Trophoblast cell (in vitro differentiated cells and primary cell): ENCODE data around the gene TFB1M.

Source experiments
- DNase-seq, 2 donors: peaks; one replicate each; pipeline ENCODE4 v3.0.0-alpha.2; 2016
- H2AFZ ChIP-seq: 2 replicates; pipeline ENCODE4 v1.6.1; 2013; ENCODE audit warnings: low read length, moderate library complexity, mild to moderate bottlenecking; ENCODE audit not compliant: insufficient read depth, poor library complexity
- H2AK5ac ChIP-seq: 2 replicates; pipeline ENCODE4 v1.6.1; 2013; ENCODE audit warnings: mild to moderate bottlenecking, low read length
- H2BK120ac ChIP-seq: 2 replicates; pipeline ENCODE4 v1.6.1; 2013; ENCODE audit warnings: low read length, mild to moderate bottlenecking, moderate library complexity; ENCODE audit not compliant: insufficient read depth, poor library complexity
- H2BK12ac ChIP-seq: 2 replicates; pipeline ENCODE4 v1.6.1; 2013; ENCODE audit warnings: mild to moderate bottlenecking, low read length, moderate library complexity
- H2BK5ac ChIP-seq: 2 replicates; pipeline ENCODE4 v1.6.1; 2013; ENCODE audit warnings: low read length, low read depth, moderate library complexity, mild to moderate bottlenecking; ENCODE audit not compliant: poor library complexity
- H3K14ac ChIP-seq: 2 replicates; pipeline ENCODE4 v1.6.1; 2013; ENCODE audit warnings: mild to moderate bottlenecking, low read length
- H3K18ac ChIP-seq: 2 replicates; pipeline ENCODE4 v1.6.1; 2013; ENCODE audit warnings: mild to moderate bottlenecking, low read length
- H3K23ac ChIP-seq: 2 replicates; pipeline ENCODE4 v1.6.1; 2013; ENCODE audit warnings: low read length
- H3K27ac ChIP-seq: 2 replicates; pipeline ENCODE4 v1.5.1; 2013; ENCODE audit warnings: low read depth, mild to moderate bottlenecking, inconsistent platforms, low read length, moderate library complexity
- H3K27me3 ChIP-seq: 2 replicates; pipeline ENCODE4 v1.6.1; 2013; ENCODE audit warnings: inconsistent platforms, mild to moderate bottlenecking, low read length, moderate library complexity; ENCODE audit not compliant: insufficient read depth
- H3K36me3 ChIP-seq, 2 experiments: 1 replicate in 1 of 2; 2 replicates in 1 of 2; pipeline ENCODE4 v1.6.1; 2013; ENCODE audit warnings: low read length in 2 of 2, mild to moderate bottlenecking in 2 of 2, moderate library complexity in 1 of 2; ENCODE audit not compliant: insufficient read depth in 2 of 2, control insufficient read depth in 1 of 2
- H3K4ac ChIP-seq: 2 replicates; pipeline ENCODE4 v1.6.1; 2013; ENCODE audit warnings: low read depth, mild to moderate bottlenecking, low read length, moderate library complexity
- H3K4me1 ChIP-seq, 2 experiments: 1 replicate in 1 of 2; 2 replicates in 1 of 2; pipeline ENCODE4 v1.6.1; 2013; ENCODE audit warnings: low read length in 2 of 2, mild to moderate bottlenecking in 2 of 2, moderate library complexity in 1 of 2; ENCODE audit not compliant: insufficient read depth in 2 of 2, control insufficient read depth in 1 of 2
- H3K4me2 ChIP-seq: 2 replicates; pipeline ENCODE4 v1.6.1; 2013; ENCODE audit warnings: inconsistent platforms, mild to moderate bottlenecking, low read length, moderate library complexity
- H3K4me3 ChIP-seq: 2 replicates; pipeline ENCODE4 v1.5.1; 2013; ENCODE audit warnings: mild to moderate bottlenecking, low read depth, low read length, inconsistent platforms
- H3K79me1 ChIP-seq: one replicate; pipeline ENCODE4 v1.6.1; 2013; ENCODE audit warnings: low read length
- H3K79me2 ChIP-seq: 2 replicates; pipeline ENCODE4 v1.6.1; 2013; ENCODE audit warnings: low read length, mild to moderate bottlenecking; ENCODE audit not compliant: control insufficient read depth, insufficient read depth, poor library complexity
- H3K9ac ChIP-seq: 2 replicates; pipeline ENCODE4 v1.6.1; 2013; ENCODE audit warnings: mild to moderate bottlenecking, low read length
- H3K9me3 ChIP-seq: 2 replicates; pipeline ENCODE4 v1.6.1; 2013; ENCODE audit warnings: low read depth, mild to moderate bottlenecking, control low read depth, inconsistent platforms, low read length; ENCODE audit not compliant: insufficient read depth
- H4K12ac ChIP-seq: 2 replicates; pipeline ENCODE4 v1.6.1; 2013; ENCODE audit warnings: low read depth, mild to moderate bottlenecking, low read length, moderate library complexity
- H4K8ac ChIP-seq: 2 replicates; pipeline ENCODE4 v1.6.1; 2013; ENCODE audit warnings: low read depth, mild to moderate bottlenecking, low read length, moderate library complexity
- H4K91ac ChIP-seq: one replicate; pipeline ENCODE4 v1.6.1; 2013; ENCODE audit warnings: low read depth, mild to moderate bottlenecking, low read length, moderate library complexity
- WGBS: extraction: QIAGEN DNeasy Blood & Tissue Kit; methylation state at CpG from one replicate; pipeline ENCODE4 v1.1.7; 2013; ENCODE audit warnings: missing lambda C conversion rate; ENCODE audit not compliant: insufficient read length, insufficient coverage; ENCODE audit errors: extremely low coverage; 5-methylcytosine and 5-hydroxymethylcytosine counted together

TFB1M gene

GRCh38 chr6:155252581-155252980 lies 61.7 kb downstream of the TFB1M start:
- Histone ChIP-seq H3K27ac (no peak overlapping the region), H3K36me3 (peaks cover 6 to 11% of the 10 kb centered on the region in 2 experiments), H3K4me1 (peaks cover 8 to 13% of the 10 kb centered on the region in 2 experiments), H3K4ac (no peak overlapping the region), H4K8ac (no peak overlapping the region), H3K14ac (no peak overlapping the region), H3K79me1 (peaks cover 2% of the 10 kb centered on the region), H4K12ac (no peak overlapping the region), H2AK5ac (no peak overlapping the region), H4K91ac (peak overlapping the region; percentile 2), H3K79me2 (no peaks in the 10 kb centered on the region), H2BK120ac (no peak overlapping the region), H3K18ac (no peak overlapping the region), H3K9ac (no peak overlapping the region), H2BK5ac (peak overlapping the region; percentile 51), H2AFZ (no peak overlapping the region), H3K4me2 (no peak overlapping the region), H3K27me3 (no peaks in the 10 kb centered on the region), H3K4me3 (no peak overlapping the region), H3K23ac (no peak overlapping the region), H2BK12ac (no peak overlapping the region), H3K9me3 (no peaks in the 10 kb centered on the region)
- no CpG with 5 or more reads among the region's 8 CpGs for WGBS
- no peak for DNase-seq

- Histone ChIP-seq H3K9me3 (no peaks in the 10 kb centered on the region), H3K4me1 (peaks cover 9 to 14% of the 10 kb centered on the region in 2 experiments), H3K36me3 (peaks cover 0 to 5% of the 10 kb centered on the region in 2 experiments), H3K14ac (no peak overlapping the region), H4K8ac (no peak overlapping the region), H2BK120ac (no peak overlapping the region), H2BK12ac (no peak overlapping the region), H2BK5ac (no peak overlapping the region), H2AFZ (no peak overlapping the region), H3K4me3 (no peak overlapping the region), H3K18ac (no peak overlapping the region), H3K27me3 (no peaks in the 10 kb centered on the region), H3K4me2 (no peak overlapping the region), H3K9ac (no peak overlapping the region), H4K12ac (no peak overlapping the region), H4K91ac (no peak overlapping the region), H3K79me1 (peaks cover 2% of the 10 kb centered on the region), H3K4ac (no peak overlapping the region), H2AK5ac (no peak overlapping the region), H3K23ac (no peak overlapping the region), H3K79me2 (no peaks in the 10 kb centered on the region), H3K27ac (no peak overlapping the region)
- no CpG with 5 or more reads among the region's 10 CpGs for WGBS
- DNase-seq: no peak
Measured at GRCh38 chr6:155250701-155251381, 63.4 kb downstream of the TFB1M start.

- Histone ChIP-seq H2BK5ac (no peak overlapping the region), H3K27ac (no peak overlapping the region), H3K18ac (peak overlapping the region; percentile 16), H3K23ac (no peak overlapping the region), H3K27me3 (no peaks in the 10 kb centered on the region), H3K14ac (no peak overlapping the region), H3K4me1 (peaks cover 9% of the 10 kb centered on the region in 2 experiments), H3K79me2 (no peaks in the 10 kb centered on the region), H3K4me2 (no peak overlapping the region), H3K9ac (no peak overlapping the region), H2AK5ac (no peak overlapping the region), H3K36me3 (no peaks in the 10 kb centered on the region), H4K8ac (no peak overlapping the region), H2BK12ac (peak overlapping the region; percentile 6), H3K9me3 (peaks cover 1% of the 10 kb centered on the region), H2BK120ac (no peak overlapping the region), H3K79me1 (no peaks in the 10 kb centered on the region), H4K12ac (no peak overlapping the region), H2AFZ (no peak overlapping the region), H4K91ac (no peak overlapping the region), H3K4ac (no peak overlapping the region), H3K4me3 (no peak overlapping the region)
- WGBS: no CpG with 5 or more reads among the region's 30 CpGs
- DNase-seq: peak; percentile 63 to 69
Measured at GRCh38 chr6:155248008-155249001, 66.0 kb downstream of the TFB1M start.

GRCh38 chr6:155247618-155248007 lies 66.7 kb downstream of the TFB1M start:
- Histone ChIP-seq H2AFZ (no peak overlapping the region), H3K79me1 (no peaks in the 10 kb centered on the region), H2BK5ac (no peak overlapping the region), H3K27ac (no peak overlapping the region), H4K12ac (no peak overlapping the region), H2AK5ac (no peak overlapping the region), H3K18ac (no peak overlapping the region), H3K9me3 (peaks cover 1% of the 10 kb centered on the region), H3K79me2 (no peaks in the 10 kb centered on the region), H3K36me3 (no peaks in the 10 kb centered on the region), H3K4me2 (no peak overlapping the region), H3K9ac (no peak overlapping the region), H4K91ac (no peak overlapping the region), H2BK120ac (no peak overlapping the region), H3K4me3 (no peak overlapping the region), H3K27me3 (no peaks in the 10 kb centered on the region), H4K8ac (no peak overlapping the region), H3K23ac (no peak overlapping the region), H3K4me1 (peaks cover 6 to 8% of the 10 kb centered on the region in 2 experiments), H3K4ac (no peak overlapping the region), H3K14ac (no peak overlapping the region), H2BK12ac (no peak overlapping the region)
- no peak for DNase-seq
- no CpG with 5 or more reads among the region's 5 CpGs for WGBS
